Aorta (tissue), 5 donors: ENCODE results near the gene MON1B. TPM values are rescaled to one million over a fixed set of nuclear protein-coding genes. Genes with fewer than 3 reads are reported as not detected.
"Not testable (repeated sequence)": the region's sequence is repeated elsewhere in the genome, so short reads cannot be mapped to it uniquely, and the experiment has no call there.

Source experiments
- ATAC-seq: fragments of 200-7000 bp; cut with Tn5 transposase; one replicate; pipeline ENCODE4 v1.9.1; 2022; ENCODE audit warnings: moderate library complexity; ENCODE audit not compliant: low FRiP score
- DNase-seq, 2 donors: peaks; one replicate each; pipeline ENCODE4 v3.0.0-alpha.2; 2020
- H3K27ac ChIP-seq, 2 donors: one replicate each; pipeline ENCODE4 v1.5.1; 2013; ENCODE audit warnings: low read length in 2 of 2, mild to moderate bottlenecking in 2 of 2, moderate library complexity in 2 of 2, control low read depth in 1 of 2, inconsistent platforms in 1 of 2, low read depth in 1 of 2
- H3K27me3 ChIP-seq, 2 donors: one replicate each; pipeline ENCODE4 v1.6.1; 2013; ENCODE audit warnings: control low read depth in 1 of 2, low read length in 1 of 2, mild to moderate bottlenecking in 1 of 2, moderate library complexity in 1 of 2; ENCODE audit not compliant: insufficient read depth in 2 of 2, control insufficient read depth in 1 of 2
- H3K36me3 ChIP-seq, 2 donors: one replicate each; pipeline ENCODE4 v1.6.1; 2013; ENCODE audit warnings: control low read depth in 1 of 2, low read length in 1 of 2, mild to moderate bottlenecking in 1 of 2; ENCODE audit not compliant: insufficient read depth in 2 of 2, control insufficient read depth in 1 of 2
- H3K4me1 ChIP-seq, 2 donors: one replicate each; pipeline ENCODE4 v1.6.1; 2013; ENCODE audit warnings: low read length in 2 of 2, control low read depth in 1 of 2, mild to moderate bottlenecking in 1 of 2, moderate library complexity in 1 of 2; ENCODE audit not compliant: insufficient read depth in 2 of 2, control insufficient read depth in 1 of 2
- H3K4me3 ChIP-seq, 2 donors: one replicate each; pipeline ENCODE4 v1.5.1; 2013; ENCODE audit warnings: low read length in 2 of 2, control low read depth in 1 of 2, mild to moderate bottlenecking in 1 of 2
- H3K9me3 ChIP-seq: one replicate; pipeline ENCODE4 v1.6.1; 2013; ENCODE audit warnings: mild to moderate bottlenecking, low read length; ENCODE audit not compliant: control insufficient read depth
- WGBS, 2 donors: extraction: QIAGEN DNeasy Blood & Tissue Kit; methylation state at CpG; one replicate each; pipeline ENCODE4 v1.1.7; 2013; 5-methylcytosine and 5-hydroxymethylcytosine counted together
- intact Hi-C, 2 donors: fragments of 100-400 bp; cut with DNase I; formaldehyde crosslinking; loops; one replicate each; pipeline versions ENCODE4 v1.14.2 to v1.15.0; 2022
- polyA plus RNA-seq, 2 donors: library from polyadenylated mRNA; stranded (reverse); fragments of 200-250 nt; gene quantifications; one replicate each; pipeline ENCODE4 v1.2.3, GENCODE V29; 2013
- total RNA-seq, 2 donors: library from RNA; stranded (reverse); fragmentation: NEBNext Ultra II Directional; extraction: Animal tissue kit (Norgen Biotek cat#: 25700); gene quantifications; one replicate each; pipeline ENCODE4 v1.2.1, GENCODE V29; 2021
- donor health status: healthy with polysubstance abuse.
- donor health status: Bipolar disorder and iron deficiency.
- donor health status: DM: no; HTN: no; CAD: no.
- donor health status: DM: no; HTN: no; CAD: no.
- donor health status: DM: yes; HTN: yes; CAD: no.

MON1B gene
- total and polyA plus RNA-seq, 4 donors: 10.6 to 47.1 (median 34.0) TPM

- H3K4me3 ChIP-seq: no peak overlapping the region
- no peak overlapping the region for H3K27ac ChIP-seq
- WGBS, 2 donors: 60 to 70% methylated on average over 10 of the region's 10 CpGs
- no peaks in the 10 kb centered on the region for H3K27me3 ChIP-seq
- intact Hi-C loops: no loop called here
- no peaks in the 10 kb centered on the region for H3K9me3 ChIP-seq
- no peaks in the 10 kb centered on the region for H3K36me3 ChIP-seq
- no peak for ATAC-seq
- no peak for DNase-seq
- no peaks in the 10 kb centered on the region for H3K4me1 ChIP-seq
Observed at GRCh38 chr16:77223184-77223583, 32.2 kb downstream of the MON1B start.

- H3K36me3 ChIP-seq: no peaks in the 10 kb centered on the region
- ATAC-seq (no peak), DNase-seq (no peak)
- no peaks in the 10 kb centered on the region for H3K27me3 ChIP-seq
- no peak overlapping the region for H3K27ac ChIP-seq
- intact Hi-C loops: no loop called here
- no peak overlapping the region for H3K4me3 ChIP-seq
- H3K9me3 ChIP-seq: no peaks in the 10 kb centered on the region
- 82 to 89% methylated on average over 3 of the region's 3 CpGs for WGBS, 2 donors
- no peaks in the 10 kb centered on the region for H3K4me1 ChIP-seq
Observed at GRCh38 chr16:77225182-77225581, 34.2 kb downstream of the MON1B start.

- no peaks in the 10 kb centered on the region for H3K9me3 ChIP-seq
- no peaks in the 10 kb centered on the region for H3K36me3 ChIP-seq
- 87 to 89% methylated on average over 5 of the region's 5 CpGs for WGBS, 2 donors
- no peak overlapping the region for H3K27ac ChIP-seq
- H3K4me1 ChIP-seq: no peaks in the 10 kb centered on the region
- no peak overlapping the region for H3K4me3 ChIP-seq
- ATAC-seq (no peak), DNase-seq (no peak)
- no peaks in the 10 kb centered on the region for H3K27me3 ChIP-seq
- intact Hi-C loops: no loop called here
Observed at GRCh38 chr16:77227745-77228144, 36.8 kb downstream of the MON1B start.

- no peaks in the 10 kb centered on the region for H3K36me3 ChIP-seq
- H3K9me3 ChIP-seq: no peaks in the 10 kb centered on the region
- no peak overlapping the region for H3K27ac ChIP-seq
- intact Hi-C loops: loop anchor here in 1 of 2 donors (10.0 kb wide), 1 partner anchor 774 kb away; no protein-coding TSS in a partner anchor
- ATAC-seq: no peak
- H3K4me3 ChIP-seq: no peak overlapping the region
- H3K27me3 ChIP-seq: no peaks in the 10 kb centered on the region
- no peak for DNase-seq
- WGBS, 2 donors: 72 to 84% methylated on average over 3 of the region's 3 CpGs
- H3K4me1 ChIP-seq: no peaks in the 10 kb centered on the region
Observed at GRCh38 chr16:77231047-77231446, 40.1 kb downstream of the MON1B start.

- no peak for ATAC-seq
- H3K27ac ChIP-seq: no peak overlapping the region
- intact Hi-C loops: loop anchor here in 1 of 2 donors (10.0 kb wide), 1 partner anchor 771 kb away; no protein-coding TSS in a partner anchor
Observed at GRCh38 chr16:77233799-77234519, 43.0 kb downstream of the MON1B start.

GRCh38 chr16:77234611-77235010 lies 43.6 kb downstream of the MON1B start:
- no peak overlapping the region for H3K4me3 ChIP-seq
- H3K4me1 ChIP-seq: no peaks in the 10 kb centered on the region
- 36 to 39% methylated on average over 11 of the region's 11 CpGs for WGBS, 2 donors
- DNase-seq (no peak), ATAC-seq (no peak)
- no peaks in the 10 kb centered on the region for H3K9me3 ChIP-seq
- intact Hi-C loops: loop anchor here (5.0 to 10.0 kb wide), 3 partner anchors 423 to 770 kb away; no protein-coding TSS in a partner anchor
- no peaks in the 10 kb centered on the region for H3K36me3 ChIP-seq
- H3K27ac ChIP-seq: no peak overlapping the region
- H3K27me3 ChIP-seq: no peaks in the 10 kb centered on the region

More at GRCh38 chr16:77233799-77234519, 43.0 kb downstream of the MON1B start:
- 77 to 81% methylated on average over 9 of the region's 9 CpGs for WGBS, 2 donors
- DNase-seq: no peak
- no peaks in the 10 kb centered on the region for H3K4me1 ChIP-seq
- H3K27me3 ChIP-seq: no peaks in the 10 kb centered on the region
- H3K4me3 ChIP-seq: no peak overlapping the region
- H3K36me3 ChIP-seq: no peaks in the 10 kb centered on the region
- no peaks in the 10 kb centered on the region for H3K9me3 ChIP-seq

GRCh38 chr16:77236063-77236511 lies 45.1 kb downstream of the MON1B start:
- 1% methylated on average over 21 of the region's 21 CpGs for WGBS, 2 donors
- DNase-seq: peak; percentile 89 to 96
- peak; percentile 99 for ATAC-seq
- Histone ChIP-seq H3K27ac (no peak overlapping the region), H3K27me3 (no peaks in the 10 kb centered on the region), H3K9me3 (no peaks in the 10 kb centered on the region), H3K36me3 (no peaks in the 10 kb centered on the region), H3K4me3 (no peak overlapping the region), H3K4me1 (no peaks in the 10 kb centered on the region)
- intact Hi-C loops: loop anchor here (2.0 to 10.0 kb wide), 4 partner anchors 349 to 769 kb away; no protein-coding TSS in a partner anchor

GRCh38 chr16:77238593-77238992 lies 47.6 kb downstream of the MON1B start:
- H3K36me3 ChIP-seq: no peaks in the 10 kb centered on the region
- intact Hi-C loops: loop anchor here (5.0 to 10.0 kb wide), 3 partner anchors 419 to 766 kb away; no protein-coding TSS in a partner anchor
- H3K27me3 ChIP-seq: no peaks in the 10 kb centered on the region
- H3K27ac ChIP-seq: no peak overlapping the region
- no peak for ATAC-seq
- WGBS, 2 donors: 80% methylated on average over 5 of the region's 5 CpGs
- H3K9me3 ChIP-seq: peaks cover 2% of the 10 kb centered on the region
- no peak overlapping the region for H3K4me3 ChIP-seq
- no peak for DNase-seq
- H3K4me1 ChIP-seq: no peaks in the 10 kb centered on the region

GRCh38 chr16:77242471-77242870 lies 51.5 kb downstream of the MON1B start:
- H3K27me3 ChIP-seq, H3K36me3 ChIP-seq, H3K4me1 ChIP-seq, H3K9me3 ChIP-seq, H3K27ac ChIP-seq, H3K4me3 ChIP-seq, ATAC-seq, intact Hi-C loops, DNase-seq: not testable (repeated sequence)
- 90 to 97% methylated on average over 5 of the region's 5 CpGs for WGBS, 2 donors
